ENCODE measurements around the gene ITGB6.

ITGB6 gene

GRCh38 chr2:160109243-160109642 is 90.8 kb downstream of the ITGB6 start:
- DNase-seq, result no peak
- WGBS (ENCODE audit: insufficient coverage), result 96% methylated on average over 3 of the region's 3 CpGs
- Histone ChIP-seq H3K36me3 (ENCODE audit: control insufficient read depth in 4 of 4, insufficient read depth in 4 of 4, low read length in 3 of 4) (no peaks in the 10 kb centered on the region), H3K27ac (ENCODE audit: insufficient read depth in 1 of 2, low read depth in 1 of 2, low read length in 2 of 2, poor library complexity in 1 of 2, severe bottlenecking in 2 of 2) (no peak overlapping the region), H3K4me1 (ENCODE audit: control extremely low read depth in 1 of 4, control insufficient read depth in 4 of 4, insufficient read depth in 4 of 4, low read length in 3 of 4) (no peaks in the 10 kb centered on the region), H3K4me3 (ENCODE audit: control insufficient read depth in 1 of 7, extremely low read depth in 1 of 7, insufficient read depth in 4 of 7, low read depth in 2 of 7, low read length in 6 of 7) (no peak overlapping the region), H3K27me3 (replicated peaks in 2 of 5; ENCODE audit: control insufficient read depth in 4 of 5, insufficient read depth in 5 of 5, low read length in 4 of 5) (no peaks in the 10 kb centered on the region), H3K9me3 (ENCODE audit: control extremely low read depth in 1 of 5, control insufficient read depth in 4 of 5, insufficient read depth in 2 of 5, low read depth in 1 of 5, low read length in 4 of 5) (no peaks in the 10 kb centered on the region)
- POLR2A ChIA-PET, result no interaction called here
- CTCF ChIA-PET, result interaction anchor here (0.9 to 3.7 kb wide), 23 partner anchors 11 to 885 kb away, joined by 3 to 27 read pairs (median 4); no protein-coding TSS in a partner anchor

- Histone ChIP-seq H3K9me3 (ENCODE audit: control extremely low read depth in 1 of 5, control insufficient read depth in 4 of 5, insufficient read depth in 2 of 5, low read depth in 1 of 5, low read length in 4 of 5) (no peaks in the 10 kb centered on the region), H3K36me3 (ENCODE audit: control insufficient read depth in 4 of 4, insufficient read depth in 4 of 4, low read length in 3 of 4) (no peaks in the 10 kb centered on the region), H3K4me1 (ENCODE audit: control extremely low read depth in 1 of 4, control insufficient read depth in 4 of 4, insufficient read depth in 4 of 4, low read length in 3 of 4) (no peaks in the 10 kb centered on the region), H3K27me3 (replicated peaks in 2 of 5; ENCODE audit: control insufficient read depth in 4 of 5, insufficient read depth in 5 of 5, low read length in 4 of 5) (no peaks in the 10 kb centered on the region), H3K4me3 (ENCODE audit: control insufficient read depth in 1 of 7, extremely low read depth in 1 of 7, insufficient read depth in 4 of 7, low read depth in 2 of 7, low read length in 6 of 7) (no peak overlapping the region), H3K27ac (ENCODE audit: insufficient read depth in 1 of 2, low read depth in 1 of 2, low read length in 2 of 2, poor library complexity in 1 of 2, severe bottlenecking in 2 of 2) (no peak overlapping the region)
- DNase-seq, result no peak
- no CpG with 5 or more reads among the region's 2 CpGs for WGBS (ENCODE audit: insufficient coverage)
- POLR2A ChIA-PET, result no interaction called here
- CTCF ChIA-PET, result interaction anchor here (1.1 to 3.7 kb wide), 11 partner anchors 10 to 885 kb away, joined by 3 to 27 read pairs (median 4); no protein-coding TSS in a partner anchor
Observed at GRCh38 chr2:160108646-160109045, 91.4 kb downstream of the ITGB6 start.

GRCh38 chr2:160105366-160105765 is 94.7 kb downstream of the ITGB6 start:
- Histone ChIP-seq H3K27ac (ENCODE audit: insufficient read depth in 1 of 2, low read depth in 1 of 2, low read length in 2 of 2, poor library complexity in 1 of 2, severe bottlenecking in 2 of 2) (no peak overlapping the region), H3K4me3 (ENCODE audit: control insufficient read depth in 1 of 7, extremely low read depth in 1 of 7, insufficient read depth in 4 of 7, low read depth in 2 of 7, low read length in 6 of 7) (no peak overlapping the region), H3K9me3 (ENCODE audit: control extremely low read depth in 1 of 5, control insufficient read depth in 4 of 5, insufficient read depth in 2 of 5, low read depth in 1 of 5, low read length in 4 of 5) (no peaks in the 10 kb centered on the region), H3K4me1 (ENCODE audit: control extremely low read depth in 1 of 4, control insufficient read depth in 4 of 4, insufficient read depth in 4 of 4, low read length in 3 of 4) (no peaks in the 10 kb centered on the region), H3K36me3 (ENCODE audit: control insufficient read depth in 4 of 4, insufficient read depth in 4 of 4, low read length in 3 of 4) (no peaks in the 10 kb centered on the region), H3K27me3 (replicated peaks in 2 of 5; ENCODE audit: control insufficient read depth in 4 of 5, insufficient read depth in 5 of 5, low read length in 4 of 5) (no peaks in the 10 kb centered on the region)
- no peak for DNase-seq
- ChIA-PET CTCF (no interaction called here), POLR2A (interaction anchor here (0.6 kb wide), 1 partner anchor 41 kb away, joined by 3 read pairs; no protein-coding TSS in a partner anchor)
- WGBS (ENCODE audit: insufficient coverage), result 100% methylated on average over 1 of the region's 1 CpG

- Histone ChIP-seq H3K4me3 (ENCODE audit: control insufficient read depth in 1 of 7, extremely low read depth in 1 of 7, insufficient read depth in 4 of 7, low read depth in 2 of 7, low read length in 6 of 7) (no peak overlapping the region), H3K27ac (ENCODE audit: insufficient read depth in 1 of 2, low read depth in 1 of 2, low read length in 2 of 2, poor library complexity in 1 of 2, severe bottlenecking in 2 of 2) (no peak overlapping the region), H3K27me3 (replicated peaks in 2 of 5; ENCODE audit: control insufficient read depth in 4 of 5, insufficient read depth in 5 of 5, low read length in 4 of 5) (no peaks in the 10 kb centered on the region), H3K36me3 (ENCODE audit: control insufficient read depth in 4 of 4, insufficient read depth in 4 of 4, low read length in 3 of 4) (no peaks in the 10 kb centered on the region), H3K4me1 (ENCODE audit: control extremely low read depth in 1 of 4, control insufficient read depth in 4 of 4, insufficient read depth in 4 of 4, low read length in 3 of 4) (no peaks in the 10 kb centered on the region), H3K9me3 (ENCODE audit: control extremely low read depth in 1 of 5, control insufficient read depth in 4 of 5, insufficient read depth in 2 of 5, low read depth in 1 of 5, low read length in 4 of 5) (no peaks in the 10 kb centered on the region)
- POLR2A ChIA-PET, result no interaction called here
- DNase-seq, result no peak
- CTCF ChIA-PET, result no interaction called here
- 100% methylated on average over 1 of the region's 2 CpGs for WGBS (ENCODE audit: insufficient coverage)
Observed at GRCh38 chr2:160104115-160104514, 96.0 kb downstream of the ITGB6 start.

GRCh38 chr2:160097326-160097725 is 102.7 kb downstream of the ITGB6 start:
- no peaks in the 10 kb centered on the region for H3K27me3 ChIP-seq (replicated peaks in 2 of 5; ENCODE audit: control insufficient read depth in 4 of 5, insufficient read depth in 5 of 5, low read length in 4 of 5)
- POLR2A ChIA-PET, result no interaction called here
- no peaks in the 10 kb centered on the region for H3K36me3 ChIP-seq (ENCODE audit: control insufficient read depth in 4 of 4, insufficient read depth in 4 of 4, low read length in 3 of 4)
- CTCF ChIA-PET, result interaction anchor here (0.9 to 3.0 kb wide), 3 partner anchors 11 to 22 kb away, joined by 3 to 12 read pairs (median 4); no protein-coding TSS in a partner anchor
- no CpG with 5 or more reads among the region's 1 CpG for WGBS (ENCODE audit: insufficient coverage)
- H3K9me3 ChIP-seq (ENCODE audit: control extremely low read depth in 1 of 5, control insufficient read depth in 4 of 5, insufficient read depth in 2 of 5, low read depth in 1 of 5, low read length in 4 of 5), result peaks cover 0 to 14% (median 4%) of the 10 kb centered on the region in 5 experiments
- no peak overlapping the region for H3K4me3 ChIP-seq (ENCODE audit: control insufficient read depth in 1 of 7, extremely low read depth in 1 of 7, insufficient read depth in 4 of 7, low read depth in 2 of 7, low read length in 6 of 7)
- no peaks in the 10 kb centered on the region for H3K4me1 ChIP-seq (ENCODE audit: control extremely low read depth in 1 of 4, control insufficient read depth in 4 of 4, insufficient read depth in 4 of 4, low read length in 3 of 4)
- no peak overlapping the region for H3K27ac ChIP-seq (ENCODE audit: insufficient read depth in 1 of 2, low read depth in 1 of 2, low read length in 2 of 2, poor library complexity in 1 of 2, severe bottlenecking in 2 of 2)
- DNase-seq, result no peak

- no peak for DNase-seq
- ChIA-PET CTCF (no interaction called here), POLR2A (no interaction called here)
- Histone ChIP-seq H3K4me3 (ENCODE audit: control insufficient read depth in 1 of 7, extremely low read depth in 1 of 7, insufficient read depth in 4 of 7, low read depth in 2 of 7, low read length in 6 of 7) (no peak overlapping the region), H3K27ac (ENCODE audit: insufficient read depth in 1 of 2, low read depth in 1 of 2, low read length in 2 of 2, poor library complexity in 1 of 2, severe bottlenecking in 2 of 2) (no peak overlapping the region), H3K9me3 (ENCODE audit: control extremely low read depth in 1 of 5, control insufficient read depth in 4 of 5, insufficient read depth in 2 of 5, low read depth in 1 of 5, low read length in 4 of 5) (peaks cover 0 to 19% (median 6%) of the 10 kb centered on the region in 5 experiments), H3K4me1 (ENCODE audit: control extremely low read depth in 1 of 4, control insufficient read depth in 4 of 4, insufficient read depth in 4 of 4, low read length in 3 of 4) (no peaks in the 10 kb centered on the region), H3K36me3 (ENCODE audit: control insufficient read depth in 4 of 4, insufficient read depth in 4 of 4, low read length in 3 of 4) (no peaks in the 10 kb centered on the region), H3K27me3 (replicated peaks in 2 of 5; ENCODE audit: control insufficient read depth in 4 of 5, insufficient read depth in 5 of 5, low read length in 4 of 5) (no peaks in the 10 kb centered on the region)
- WGBS (ENCODE audit: insufficient coverage), result 95% methylated on average over 4 of the region's 4 CpGs
Observed at GRCh38 chr2:160096409-160096808, 103.7 kb downstream of the ITGB6 start.

GRCh38 chr2:160092445-160092844 is 107.6 kb downstream of the ITGB6 start:
- H3K36me3 ChIP-seq (ENCODE audit: control insufficient read depth in 4 of 4, insufficient read depth in 4 of 4, low read length in 3 of 4), result no peaks in the 10 kb centered on the region
- H3K4me3 ChIP-seq (ENCODE audit: control insufficient read depth in 1 of 7, extremely low read depth in 1 of 7, insufficient read depth in 4 of 7, low read depth in 2 of 7, low read length in 6 of 7), result no peak overlapping the region
- ChIA-PET POLR2A (no interaction called here), CTCF (interaction anchor here (0.6 to 1.3 kb wide), 2 partner anchors 9 to 44 kb away, joined by 3 read pairs; no protein-coding TSS in a partner anchor)
- no peaks in the 10 kb centered on the region for H3K4me1 ChIP-seq (ENCODE audit: control extremely low read depth in 1 of 4, control insufficient read depth in 4 of 4, insufficient read depth in 4 of 4, low read length in 3 of 4)
- H3K27ac ChIP-seq (ENCODE audit: insufficient read depth in 1 of 2, low read depth in 1 of 2, low read length in 2 of 2, poor library complexity in 1 of 2, severe bottlenecking in 2 of 2), result no peak overlapping the region
- H3K27me3 ChIP-seq (replicated peaks in 2 of 5; ENCODE audit: control insufficient read depth in 4 of 5, insufficient read depth in 5 of 5, low read length in 4 of 5), result no peaks in the 10 kb centered on the region
- 93% methylated on average over 3 of the region's 4 CpGs for WGBS (ENCODE audit: insufficient coverage)
- peaks cover 1 to 42% (median 19%) of the 10 kb centered on the region in 5 experiments for H3K9me3 ChIP-seq (ENCODE audit: control extremely low read depth in 1 of 5, control insufficient read depth in 4 of 5, insufficient read depth in 2 of 5, low read depth in 1 of 5, low read length in 4 of 5)
- no peak for DNase-seq

All from common myeloid progenitor, CD34-positive (primary cell).